Loucy (cell line): ENCODE measurements around the gene ACTR3C.
"Not testable (repeated sequence)": the region's sequence is repeated elsewhere in the genome, so short reads cannot be mapped to it uniquely, and the experiment has no call there.

Experiments used
- EZH2phosphoT487 ChIP-seq: fragments of 200-600 bp; IDR thresholded peaks from 2 replicates; pipeline ENCODE4 v1.6.1; 2018; ENCODE audit warnings: antibody characterized with exemption, mild to moderate bottlenecking, moderate library complexity, borderline replicate concordance
- TF ChIP-seq, protein P1 (sequence below): fragments of 200-600 bp; sonication (generic); conservative IDR thresholded peaks from 2 replicates; pipeline ENCODE4 v1.5.1; 2014; ENCODE audit warnings: mild to moderate bottlenecking, antibody characterized with exemption, low read length

DNA sequence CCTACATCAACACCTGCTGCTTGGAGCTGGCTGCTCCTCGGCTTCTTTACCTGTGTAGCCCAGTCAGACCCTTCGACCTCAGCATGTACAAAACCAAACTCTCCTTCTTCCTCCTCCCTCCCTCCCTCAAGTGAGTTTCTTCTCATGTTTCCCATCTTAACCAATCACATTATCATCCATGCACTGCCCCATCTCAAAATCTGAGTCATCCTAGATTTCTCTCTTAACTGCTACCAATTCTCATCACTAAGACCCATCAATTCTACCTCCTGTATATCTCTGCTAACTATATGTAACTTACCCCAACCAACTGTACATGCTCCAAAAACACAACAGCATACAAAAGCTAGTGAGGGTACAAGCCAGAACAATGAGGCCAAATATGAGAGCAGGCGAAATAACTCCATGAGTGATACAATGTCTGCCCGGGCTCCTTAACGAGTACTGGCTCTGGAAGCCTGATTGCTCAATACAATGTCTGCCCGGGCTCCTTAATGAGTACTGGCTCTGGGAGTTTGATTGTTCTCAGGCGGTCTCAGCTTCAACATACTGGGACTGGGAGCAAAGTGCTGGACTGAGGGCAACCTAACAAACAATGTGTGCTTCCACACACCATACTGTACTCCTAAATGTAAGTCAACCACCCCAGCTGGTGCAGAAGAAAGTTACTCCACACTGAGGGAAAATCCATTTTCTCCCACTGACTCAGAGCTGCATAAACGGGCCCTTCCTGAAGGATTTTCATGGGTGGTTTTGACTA lies 18.7 kb downstream of the ACTR3C start:
- TF ChIP-seq, protein P1, sequence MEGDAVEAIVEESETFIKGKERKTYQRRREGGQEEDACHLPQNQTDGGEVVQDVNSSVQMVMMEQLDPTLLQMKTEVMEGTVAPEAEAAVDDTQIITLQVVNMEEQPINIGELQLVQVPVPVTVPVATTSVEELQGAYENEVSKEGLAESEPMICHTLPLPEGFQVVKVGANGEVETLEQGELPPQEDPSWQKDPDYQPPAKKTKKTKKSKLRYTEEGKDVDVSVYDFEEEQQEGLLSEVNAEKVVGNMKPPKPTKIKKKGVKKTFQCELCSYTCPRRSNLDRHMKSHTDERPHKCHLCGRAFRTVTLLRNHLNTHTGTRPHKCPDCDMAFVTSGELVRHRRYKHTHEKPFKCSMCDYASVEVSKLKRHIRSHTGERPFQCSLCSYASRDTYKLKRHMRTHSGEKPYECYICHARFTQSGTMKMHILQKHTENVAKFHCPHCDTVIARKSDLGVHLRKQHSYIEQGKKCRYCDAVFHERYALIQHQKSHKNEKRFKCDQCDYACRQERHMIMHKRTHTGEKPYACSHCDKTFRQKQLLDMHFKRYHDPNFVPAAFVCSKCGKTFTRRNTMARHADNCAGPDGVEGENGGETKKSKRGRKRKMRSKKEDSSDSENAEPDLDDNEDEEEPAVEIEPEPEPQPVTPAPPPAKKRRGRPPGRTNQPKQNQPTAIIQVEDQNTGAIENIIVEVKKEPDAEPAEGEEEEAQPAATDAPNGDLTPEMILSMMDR, result not testable (repeated sequence)
- not testable (repeated sequence) for TF ChIP-seq EZH2phosphoT487
